Right lobe of liver (tissue), 6 donors: ENCODE results near the gene DDX41. TPM values are rescaled to one million over a fixed set of nuclear protein-coding genes. Genes with fewer than 3 reads are reported as not detected.
A peak's percentile ranks its signal among the peaks of the same experiment; 100 is the strongest.

Experiments
- ATAC-seq, 4 donors: fragments of 200-7000 bp; cut with Tn5 transposase; one replicate each; pipeline ENCODE4 v1.9.1; 2020; ENCODE audit warnings: mild to moderate bottlenecking in 4 of 4, moderate library complexity in 4 of 4
- DNase-seq, 3 donors: peaks; one replicate each; pipeline ENCODE4 v3.0.0-alpha.2; 2020
- H3K27ac ChIP-seq, 3 donors: fragments of 200-600 bp; one replicate each; pipeline ENCODE4 v1.8.0; 2022
- H3K27me3 ChIP-seq, 2 donors: fragments of 200-600 bp; one replicate each; pipeline ENCODE4 v1.8.0; 2022
- H3K36me3 ChIP-seq, 4 donors: fragments of 200-600 bp; sonication (generic) in 1 of 4; one replicate each; pipeline versions ENCODE4 v1.5.1 to v1.8.0; 2017 to 2022; ENCODE audit warnings: control low read depth in 1 of 4
- H3K4me1 ChIP-seq, 4 donors: fragments of 200-600 bp; sonication (generic) in 1 of 4; one replicate each; pipeline versions ENCODE4 v1.5.1 to v1.8.0; 2017 to 2022; ENCODE audit warnings: control low read depth in 1 of 4
- H3K4me3 ChIP-seq, 3 donors: fragments of 200-600 bp; one replicate each; pipeline ENCODE4 v1.8.0; 2022
- H3K9me3 ChIP-seq, 4 donors: fragments of 200-600 bp; sonication (generic) in 1 of 4; one replicate each; pipeline versions ENCODE4 v1.5.1 to v1.8.0; 2017 to 2022; ENCODE audit warnings: control low read depth in 1 of 4
- CTCF ChIP-seq, 4 donors: fragments of 200-600 bp in 3 of 4; fragments of 450-650 bp in 1 of 4; IDR thresholded peaks; one replicate each; pipeline versions ENCODE4 v1.5.1 to v1.8.0; 2016 to 2022; ENCODE audit warnings: antibody characterized with exemption in 4 of 4, mild to moderate bottlenecking in 2 of 4
- POLR2A ChIP-seq: fragments of 450-650 bp; IDR thresholded peaks from one replicate; pipeline ENCODE4 v1.6.1; 2017; ENCODE audit warnings: antibody characterized with exemption, mild to moderate bottlenecking
- WGBS: methylation state at CpG from one replicate; pipeline ENCODE4 v1.1.6; 2018; ENCODE audit warnings: low coverage, low lambda C conversion rate; ENCODE audit not compliant: insufficient coverage; ENCODE audit errors: missing lambda C conversion rate; 5-methylcytosine and 5-hydroxymethylcytosine counted together
- intact Hi-C, 2 donors: fragments of 100-400 bp; cut with DNase I; formaldehyde crosslinking; loops; one replicate each; pipeline versions ENCODE4 v1.11.2 to v1.14.1; 2022
- total RNA-seq, 6 experiments: library from RNA; depleted of rRNA in 2 of 6; stranded (reverse); fragments of >200 nt in 2 of 6; fragmentation: NEBNext Ultra II Directional in 3 of 6; extraction: Animal tissue kit (Norgen Biotek cat#: 25700) in 3 of 6; gene quantifications; one replicate each; pipeline versions ENCODE4 v1.1.0 to v1.2.4, GENCODE V29; 2016 to 2023
- donor health status: DM: no; HTN: yes; CAD: no.
- donor health status: DM: no; HTN: no; CAD: no.
- donor health status: DM: no; HTN: no; CAD: no.
- donor health status: DM: no; HTN: yes; CAD: no.
- donor health status: DM: no; HTN: yes; CAD: no.

DDX41 gene
- total RNA-seq, 6 experiments from 2014 or later, result 35.1 to 64.8 (median 47.9) TPM

GRCh38 chr5:177483994-177484901 is 32.5 kb downstream of the DDX41 start:
- H3K27ac ChIP-seq, result no peak overlapping the region
- H3K36me3 ChIP-seq, result peaks cover 0 to 2% (median 0%) of the 10 kb centered on the region in 4 donors
- H3K27me3 ChIP-seq, result no peaks in the 10 kb centered on the region
- no peak overlapping the region for H3K4me3 ChIP-seq
- H3K4me1 ChIP-seq, result peaks cover 0 to 12% (median 5%) of the 10 kb centered on the region in 4 donors
- ATAC-seq, result no peak
- TF ChIP-seq CTCF (IDR thresholded peaks at IDR 0.05) (no peak), POLR2A (no peak)
- 93% methylated on average over 16 of the region's 22 CpGs for WGBS
- intact Hi-C loops, result no loop called here
- H3K9me3 ChIP-seq, result no peaks in the 10 kb centered on the region
- no peak for DNase-seq

GRCh38 chr5:177483042-177483441 is 33.7 kb downstream of the DDX41 start:
- Histone ChIP-seq H3K4me1 (peaks cover 0 to 17% (median 8%) of the 10 kb centered on the region in 4 donors), H3K9me3 (no peaks in the 10 kb centered on the region), H3K27ac (no peak overlapping the region), H3K4me3 (no peak overlapping the region), H3K27me3 (no peaks in the 10 kb centered on the region), H3K36me3 (no peaks in the 10 kb centered on the region)
- ATAC-seq (no peak), DNase-seq (no peak)
- no peak for TF ChIP-seq CTCF (IDR thresholded peaks at IDR 0.05)
- no peak for TF ChIP-seq POLR2A
- intact Hi-C loops, result no loop called here
- WGBS, result 91% methylated on average over 6 of the region's 9 CpGs

- ATAC-seq (no peak), DNase-seq (no peak)
- no peaks in the 10 kb centered on the region for H3K9me3 ChIP-seq
- 91% methylated on average over 10 of the region's 10 CpGs for WGBS
- intact Hi-C loops, result no loop called here
- no peak for TF ChIP-seq POLR2A
- no peak for TF ChIP-seq CTCF (IDR thresholded peaks at IDR 0.05)
- no peak overlapping the region for H3K27ac ChIP-seq
- no peaks in the 10 kb centered on the region for H3K36me3 ChIP-seq
- peaks cover 0 to 17% (median 8%) of the 10 kb centered on the region in 4 donors for H3K4me1 ChIP-seq
- no peak overlapping the region for H3K4me3 ChIP-seq
- no peaks in the 10 kb centered on the region for H3K27me3 ChIP-seq
Observed at GRCh38 chr5:177482359-177482795, 34.4 kb downstream of the DDX41 start.

GRCh38 chr5:177479774-177480173 is 37.0 kb downstream of the DDX41 start:
- DNase-seq (no peak), ATAC-seq (peak; percentile 27 to 47 (median 36))
- no peak for TF ChIP-seq CTCF (IDR thresholded peaks at IDR 0.05)
- Histone ChIP-seq H3K27ac (peak overlapping the region in 1 of 3 donors; percentile 32), H3K27me3 (no peaks in the 10 kb centered on the region), H3K4me3 (no peak overlapping the region), H3K9me3 (no peaks in the 10 kb centered on the region), H3K4me1 (peaks cover 0 to 17% (median 8%) of the 10 kb centered on the region in 4 donors), H3K36me3 (no peaks in the 10 kb centered on the region)
- intact Hi-C loops, result no loop called here
- 35% methylated on average over 13 of the region's 14 CpGs for WGBS
